Neural cell (in vitro differentiated cells): ENCODE data around the gene MAPK1IP1L.

Experiments used
- CTCF ChIP-seq: fragments of 450-650 bp; IDR thresholded peaks from 2 replicates; pipeline ENCODE4 v1.5.1; 2014; ENCODE audit warnings: antibody characterized with exemption, mild to moderate bottlenecking, moderate library complexity; ENCODE audit not compliant: poor library complexity, severe bottlenecking
- EP300 ChIP-seq: fragments of 450-650 bp; conservative IDR thresholded peaks from 2 replicates; pipeline ENCODE4 v1.6.1; 2014; ENCODE audit warnings: antibody characterized with exemption, mild to moderate bottlenecking, moderate library complexity; ENCODE audit not compliant: poor library complexity, severe bottlenecking
- EZH2 ChIP-seq: fragments of 200-600, 300-800 bp; shearing (Covaris generic), sonication (generic); IDR thresholded peaks from 2 replicates; pipeline ENCODE4 v1.6.1; 2014; ENCODE audit warnings: antibody characterized with exemption, low read length, borderline replicate concordance, mild to moderate bottlenecking; ENCODE audit not compliant: insufficient read depth, poor library complexity, severe bottlenecking
- MXI1 ChIP-seq: fragments of 450-650 bp; conservative IDR thresholded peaks from 2 replicates; pipeline ENCODE4 v1.6.1; 2014; ENCODE audit warnings: antibody characterized with exemption, mild to moderate bottlenecking; ENCODE audit not compliant: poor library complexity, severe bottlenecking
- POLR2AphosphoS5 ChIP-seq: IDR thresholded peaks from 2 replicates; pipeline ENCODE4 v1.6.1; 2012
- RAD21 ChIP-seq: fragments of 450-650 bp; conservative IDR thresholded peaks from 2 replicates; pipeline ENCODE4 v1.6.1; 2014; ENCODE audit warnings: antibody characterized with exemption, mild to moderate bottlenecking, moderate library complexity
- TF ChIP-seq, protein P1 (sequence below): IDR thresholded peaks from 2 replicates; pipeline ENCODE4 v1.6.1; 2012; ENCODE audit warnings: borderline replicate concordance

DNA sequence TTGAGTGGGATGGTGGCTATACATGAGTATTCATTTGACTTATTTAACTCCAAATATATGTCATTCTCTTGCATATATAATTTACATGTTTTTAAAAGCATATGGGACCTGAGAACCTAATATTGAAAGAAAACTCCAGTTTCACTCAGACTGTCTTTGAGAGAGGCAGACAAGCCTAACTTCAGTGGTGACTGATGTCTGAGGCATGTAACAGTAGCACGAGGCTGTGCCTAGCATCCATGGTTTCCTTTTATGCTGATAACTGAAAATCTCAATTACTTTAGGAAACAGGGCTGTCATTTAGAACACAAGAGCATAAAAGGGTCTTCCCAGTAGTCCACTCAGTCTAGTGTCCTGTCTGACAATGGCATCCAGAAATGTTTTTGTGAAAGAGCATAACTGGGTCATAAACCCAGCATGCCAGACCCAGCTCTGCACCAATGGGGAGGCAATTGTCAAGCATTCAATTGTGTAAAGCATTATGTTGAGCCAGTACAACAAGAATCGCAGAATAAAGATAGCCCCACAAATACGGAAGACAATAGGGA, 24.3 kb downstream of the MAPK1IP1L start:
- no peak for TF ChIP-seq CTCF
- TF ChIP-seq EP300: no peak
- TF ChIP-seq EZH2: no peak
- no peak for TF ChIP-seq POLR2AphosphoS5
- no peak for TF ChIP-seq RAD21
- TF ChIP-seq, protein P1, sequence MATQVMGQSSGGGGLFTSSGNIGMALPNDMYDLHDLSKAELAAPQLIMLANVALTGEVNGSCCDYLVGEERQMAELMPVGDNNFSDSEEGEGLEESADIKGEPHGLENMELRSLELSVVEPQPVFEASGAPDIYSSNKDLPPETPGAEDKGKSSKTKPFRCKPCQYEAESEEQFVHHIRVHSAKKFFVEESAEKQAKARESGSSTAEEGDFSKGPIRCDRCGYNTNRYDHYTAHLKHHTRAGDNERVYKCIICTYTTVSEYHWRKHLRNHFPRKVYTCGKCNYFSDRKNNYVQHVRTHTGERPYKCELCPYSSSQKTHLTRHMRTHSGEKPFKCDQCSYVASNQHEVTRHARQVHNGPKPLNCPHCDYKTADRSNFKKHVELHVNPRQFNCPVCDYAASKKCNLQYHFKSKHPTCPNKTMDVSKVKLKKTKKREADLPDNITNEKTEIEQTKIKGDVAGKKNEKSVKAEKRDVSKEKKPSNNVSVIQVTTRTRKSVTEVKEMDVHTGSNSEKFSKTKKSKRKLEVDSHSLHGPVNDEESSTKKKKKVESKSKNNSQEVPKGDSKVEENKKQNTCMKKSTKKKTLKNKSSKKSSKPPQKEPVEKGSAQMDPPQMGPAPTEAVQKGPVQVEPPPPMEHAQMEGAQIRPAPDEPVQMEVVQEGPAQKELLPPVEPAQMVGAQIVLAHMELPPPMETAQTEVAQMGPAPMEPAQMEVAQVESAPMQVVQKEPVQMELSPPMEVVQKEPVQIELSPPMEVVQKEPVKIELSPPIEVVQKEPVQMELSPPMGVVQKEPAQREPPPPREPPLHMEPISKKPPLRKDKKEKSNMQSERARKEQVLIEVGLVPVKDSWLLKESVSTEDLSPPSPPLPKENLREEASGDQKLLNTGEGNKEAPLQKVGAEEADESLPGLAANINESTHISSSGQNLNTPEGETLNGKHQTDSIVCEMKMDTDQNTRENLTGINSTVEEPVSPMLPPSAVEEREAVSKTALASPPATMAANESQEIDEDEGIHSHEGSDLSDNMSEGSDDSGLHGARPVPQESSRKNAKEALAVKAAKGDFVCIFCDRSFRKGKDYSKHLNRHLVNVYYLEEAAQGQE: no peak
- no peak for TF ChIP-seq MXI1
